HEK293T (cell line): ENCODE measurements around the gene ZBTB20.

Experiments used
- CTCF ChIA-PET: fragments of 350-600 bp; formaldehyde crosslinking; extraction: SDS; loops from one replicate; lab custom pipeline; 2021; ENCODE audit warnings: antibody characterized with exemption, inconsistent platforms; lab: Yijun Ruan, JAX
- POLR2A ChIA-PET: fragments of 350-600 bp; formaldehyde crosslinking; extraction: SDS; loops from one replicate; lab custom pipeline; 2020; ENCODE audit warnings: antibody characterized with exemption, inconsistent platforms; lab: Yijun Ruan, JAX
- DNase-seq: peaks from one replicate; pipeline ENCODE4 v3.0.0; 2012; ENCODE audit warnings: mixed read lengths; ENCODE audit errors: extremely low spot score
- ARNT ChIP-seq: fragments of 450-650 bp; IDR thresholded peaks from 2 replicates; pipeline ENCODE4 v1.6.1; 2017; ENCODE audit warnings: mild to moderate bottlenecking
- BHLHE40 ChIP-seq: fragments of 450-650 bp; IDR thresholded peaks from 2 replicates; pipeline ENCODE4 v1.6.1; 2016; ENCODE audit warnings: mild to moderate bottlenecking, moderate library complexity, borderline replicate concordance
- CTBP1 ChIP-seq: fragments of 450-650 bp; IDR thresholded peaks from 2 replicates; pipeline ENCODE4 v1.6.1; 2016; ENCODE audit warnings: borderline replicate concordance
- ELF4 ChIP-seq: fragments of 450-650 bp; IDR thresholded peaks from 2 replicates; pipeline ENCODE4 v1.6.1; 2017; ENCODE audit warnings: antibody characterized with exemption
- FOXA1 ChIP-seq: fragments of 450-650 bp; IDR thresholded peaks from 2 replicates; pipeline ENCODE4 v1.6.1; 2016; ENCODE audit warnings: mild to moderate bottlenecking
- FOXK2 ChIP-seq: fragments of 450-650 bp; IDR thresholded peaks from 2 replicates; pipeline ENCODE4 v1.6.1; 2016; ENCODE audit warnings: mild to moderate bottlenecking
- FOXM1 ChIP-seq: fragments of 450-650 bp; IDR thresholded peaks from 2 replicates; pipeline ENCODE4 v1.6.1; 2017; ENCODE audit warnings: mild to moderate bottlenecking, borderline replicate concordance
- HDGF ChIP-seq: fragments of 450-650 bp; IDR thresholded peaks from 2 replicates; pipeline ENCODE4 v1.6.1; 2017; ENCODE audit warnings: antibody characterized with exemption, borderline replicate concordance
- L3MBTL2 ChIP-seq: fragments of 450-650 bp; conservative IDR thresholded peaks from 2 replicates; pipeline ENCODE4 v1.6.1; 2016; ENCODE audit warnings: mild to moderate bottlenecking
- LEF1 ChIP-seq: fragments of 450-650 bp; IDR thresholded peaks from 2 replicates; pipeline ENCODE4 v1.6.1; 2017; ENCODE audit warnings: mild to moderate bottlenecking, borderline replicate concordance
- NFRKB ChIP-seq: fragments of 450-650 bp; IDR thresholded peaks from 2 replicates; pipeline ENCODE4 v1.6.1; 2016; ENCODE audit warnings: mild to moderate bottlenecking, moderate library complexity
- PKNOX1 ChIP-seq: fragments of 450-650 bp; IDR thresholded peaks from 2 replicates; pipeline ENCODE4 v1.6.1; 2016
- SP1 ChIP-seq: fragments of 450-650 bp; IDR thresholded peaks from 2 replicates; pipeline ENCODE4 v1.6.1; 2017
- SUZ12 ChIP-seq: fragments of 450-650 bp; IDR thresholded peaks from 2 replicates; pipeline ENCODE4 v1.6.1; 2016; ENCODE audit warnings: mild to moderate bottlenecking
- TARDBP ChIP-seq: fragments of 450-650 bp; IDR thresholded peaks from 2 replicates; pipeline ENCODE4 v1.6.1; 2016
- ZNF384 ChIP-seq: fragments of 450-650 bp; IDR thresholded peaks from 2 replicates; pipeline ENCODE4 v1.6.1; 2016

Gene ZBTB20

GRCh38 chr3:114466816-114467215 lies 680.3 kb downstream of the ZBTB20 start:
- DNase-seq = no peak
- TF ChIP-seq LEF1 (no peak), FOXA1 (no peak), PKNOX1 (no peak), ELF4 (no peak), TARDBP (no peak), CTBP1 (no peak), FOXK2 (no peak), NFRKB (no peak), L3MBTL2 (no peak), SUZ12 (no peak), HDGF (no peak), ZNF384 (no peak), SP1 (no peak), BHLHE40 (no peak), ARNT (no peak), FOXM1 (no peak)
- ChIA-PET CTCF (no interaction called here), POLR2A (no interaction called here)

- ChIA-PET CTCF (no interaction called here), POLR2A (no interaction called here)
- DNase-seq = no peak
- no peak for TF ChIP-seq FOXA1
- no peak for TF ChIP-seq TARDBP
- no peak for TF ChIP-seq SUZ12
- no peak for TF ChIP-seq NFRKB
- no peak for TF ChIP-seq PKNOX1
- TF ChIP-seq SP1 = no peak
- TF ChIP-seq FOXM1 = no peak
- TF ChIP-seq FOXK2 = no peak
- no peak for TF ChIP-seq BHLHE40
- TF ChIP-seq L3MBTL2 = no peak
- no peak for TF ChIP-seq ELF4
- TF ChIP-seq LEF1 = no peak
- no peak for TF ChIP-seq ZNF384
- no peak for TF ChIP-seq ARNT
These were observed 680.8 kb downstream of the ZBTB20 start for GRCh38 chr3:114466251-114466650.

- no peak for TF ChIP-seq ARNT
- TF ChIP-seq TARDBP = no peak
- no peak for TF ChIP-seq L3MBTL2
- TF ChIP-seq FOXA1 = no peak
- no peak for TF ChIP-seq CTBP1
- no peak for TF ChIP-seq SP1
- no peak for TF ChIP-seq ZNF384
- no peak for TF ChIP-seq HDGF
- TF ChIP-seq FOXK2 = no peak
- POLR2A ChIA-PET = no interaction called here
- no peak for DNase-seq
- CTCF ChIA-PET = interaction anchor here (1.1 kb wide), 1 partner anchor 46 kb away, joined by 3 read pairs; no protein-coding TSS in a partner anchor
These were observed 682.5 kb downstream of the ZBTB20 start for GRCh38 chr3:114464548-114464947.

GRCh38 chr3:114462750-114463149 lies 684.3 kb downstream of the ZBTB20 start:
- TF ChIP-seq ZNF384 (no peak), FOXK2 (no peak), PKNOX1 (no peak), SP1 (no peak), SUZ12 (no peak), BHLHE40 (no peak), LEF1 (no peak), L3MBTL2 (no peak), HDGF (no peak), CTBP1 (no peak)
- no peak for DNase-seq
- ChIA-PET POLR2A (no interaction called here), CTCF (no interaction called here)

- POLR2A ChIA-PET = no interaction called here
- no peak for TF ChIP-seq NFRKB
- TF ChIP-seq SP1 = no peak
- TF ChIP-seq HDGF = no peak
- no peak for DNase-seq
- CTCF ChIA-PET = no interaction called here
These were observed 686.6 kb downstream of the ZBTB20 start for GRCh38 chr3:114460459-114460858.

GRCh38 chr3:114456742-114457141 lies 690.3 kb downstream of the ZBTB20 start:
- no peak for DNase-seq

More at GRCh38 chr3:114456742-114457141, 690.3 kb downstream of the ZBTB20 start:
- ChIA-PET POLR2A (no interaction called here), CTCF (no interaction called here)
- no peak for TF ChIP-seq FOXA1
- no peak for TF ChIP-seq BHLHE40
- TF ChIP-seq ELF4 = no peak
- TF ChIP-seq NFRKB = no peak
- TF ChIP-seq ARNT = no peak
- TF ChIP-seq TARDBP = no peak
- TF ChIP-seq PKNOX1 = no peak
- TF ChIP-seq CTBP1 = no peak
- no peak for TF ChIP-seq SP1
- TF ChIP-seq LEF1 = no peak
- no peak for TF ChIP-seq FOXM1
- no peak for TF ChIP-seq HDGF
- no peak for TF ChIP-seq FOXK2
